Caco-2 (cell line): ENCODE results near the gene LTBP3. TPM values are rescaled to one million over a fixed set of nuclear protein-coding genes. Genes with fewer than 3 reads are reported as not detected.

Experiments used
- BruUV-seq: library from RNA; stranded (reverse); fragments of 400-500 nt; replicated peaks from 2 replicates; lab custom pipeline; 2021; lab: Mats Ljungman, UMichigan
- CTCF ChIA-PET: fragments of 300-600 bp; sonication (Branson Sonifier 250); formaldehyde crosslinking; loops from one replicate; lab custom pipeline; 2022; ENCODE audit warnings: antibody characterized with exemption; lab: Charles Lee
- POLR2A ChIA-PET: fragments of 300-600 bp; sonication (Branson Sonifier 250); formaldehyde crosslinking; loops from one replicate; lab custom pipeline; 2022; ENCODE audit warnings: antibody characterized with exemption; lab: Charles Lee
- DNase-seq, 2 experiments: peaks; one replicate each; pipeline versions ENCODE4 v3.0.0 to v3.0.0-alpha.2; 2020 to 2022
- H3K27me3 ChIP-seq: replicated peaks from 2 replicates; pipeline ENCODE4 v1.6.0; 2011; ENCODE audit warnings: low read length; ENCODE audit not compliant: control insufficient read depth, insufficient read depth
- H3K36me3 ChIP-seq: 2 replicates; pipeline ENCODE4 v1.5.1; 2011; ENCODE audit warnings: low read length; ENCODE audit not compliant: control insufficient read depth, insufficient read depth
- H3K4me1 ChIP-seq: fragments of 250-450 bp; sonication (Bioruptor Pico); 2 replicates; pipeline ENCODE4 v1.5.1; 2020; ENCODE audit warnings: mild to moderate bottlenecking
- H3K4me3 ChIP-seq: 2 replicates; pipeline ENCODE4 v1.5.1; 2011; ENCODE audit warnings: low read depth, mild to moderate bottlenecking, control low read depth, low read length
- H3K9me3 ChIP-seq: fragments of 250-450 bp; sonication (Bioruptor Pico); 2 replicates; pipeline ENCODE4 v1.5.1; 2020; ENCODE audit warnings: mild to moderate bottlenecking, moderate library complexity
- H3K27ac Mint-ChIP-seq: one replicate; pipeline ENCODE4 v1.8.0; 2022; ENCODE audit warnings: mixed read lengths; ENCODE audit not compliant: unreplicated experiment
- H3K27me3 Mint-ChIP-seq: one replicate; pipeline ENCODE4 v1.8.0; 2022; ENCODE audit warnings: mixed read lengths; ENCODE audit not compliant: insufficient read depth, unreplicated experiment
- H3K36me3 Mint-ChIP-seq: one replicate; pipeline ENCODE4 v1.8.0; 2022; ENCODE audit warnings: mild to moderate bottlenecking, mixed read lengths; ENCODE audit not compliant: insufficient read depth, unreplicated experiment
- H3K4me1 Mint-ChIP-seq: one replicate; pipeline ENCODE4 v1.8.0; 2022; ENCODE audit warnings: low read depth, mixed read lengths; ENCODE audit not compliant: unreplicated experiment
- H3K4me3 Mint-ChIP-seq: one replicate; pipeline ENCODE4 v1.8.0; 2022; ENCODE audit warnings: mild to moderate bottlenecking, moderate library complexity, mixed read lengths; ENCODE audit not compliant: unreplicated experiment
- H3K9me3 Mint-ChIP-seq: one replicate; pipeline ENCODE4 v1.8.0; 2022; ENCODE audit warnings: mixed read lengths; ENCODE audit not compliant: unreplicated experiment
- CTCF ChIP-seq, 2 experiments: fragments of 200-600 bp in 1 of 2; IDR thresholded peaks; 1 replicate in 1 of 2; 2 replicates in 1 of 2; pipeline versions ENCODE4 v1.5.1 to v1.8.0; 2011 to 2022; ENCODE audit warnings: antibody characterized with exemption in 1 of 2, control low read depth in 1 of 2, inconsistent platforms in 1 of 2, low read depth in 1 of 2, low read length in 1 of 2, mild to moderate bottlenecking in 1 of 2, moderate library complexity in 1 of 2; ENCODE audit not compliant: insufficient read depth in 1 of 2, severe bottlenecking in 1 of 2, unreplicated experiment in 1 of 2
- intact Hi-C: fragments of 100-400 bp; cut with micrococcal nuclease; formaldehyde crosslinking; loops from one replicate; pipeline ENCODE4 v1.10.0; 2022; ENCODE audit not compliant: unreplicated experiment
- total RNA-seq: library from RNA; stranded (reverse); gene quantifications from 2 replicates; pipeline ENCODE4 v1.2.3, GENCODE V29; 2022

LTBP3 gene
- total RNA-seq, 1 experiment from 2014 or later: 91.2 TPM

GRCh38 chr11:65545853-65546216 is 12.3 kb downstream of the LTBP3 start:
- Histone ChIP-seq H3K4me1 (peaks cover 24% of the 10 kb centered on the region), H3K36me3 (0 out of 2 replicates have a peak, but pooled peaks cover 2% of the 10 kb centered on the region), H3K27me3 (no peaks in the 10 kb centered on the region), H3K4me3 (peak overlapping the region; percentile 58), H3K9me3 (no peaks in the 10 kb centered on the region)
- H3K27ac Mint-ChIP-seq: no peak overlapping the region
- peaks cover 39% of the 10 kb centered on the region for H3K36me3 Mint-ChIP-seq
- H3K4me1 Mint-ChIP-seq: peaks cover 41% of the 10 kb centered on the region
- TF ChIP-seq CTCF (IDR thresholded peaks at IDR 0.05; ENCODE audit: insufficient read depth in 1 of 2, low read depth in 1 of 2, low read length in 1 of 2, severe bottlenecking in 1 of 2, unreplicated experiment in 1 of 2): no peak
- CTCF ChIA-PET: no interaction called here
- POLR2A ChIA-PET: interaction anchor here (0.6 kb wide), 1 partner anchor 56 kb away, joined by 3 read pairs; no protein-coding TSS in a partner anchor
- no peak for DNase-seq
- H3K4me3 Mint-ChIP-seq: peak overlapping the region; percentile 67
- H3K27me3 Mint-ChIP-seq: no peaks in the 10 kb centered on the region
- no peaks in the 10 kb centered on the region for H3K9me3 Mint-ChIP-seq
- TSS peak; percentile 55 for BruUV-seq
- intact Hi-C loops: loop anchor here (1.0 kb wide), 1 partner anchor 24 kb away; the partner anchor contains the start of gene ZNRD2

- POLR2A ChIA-PET: no interaction called here
- BruUV-seq: no TSS peak
- CTCF ChIA-PET: interaction anchor here (0.6 kb wide), 1 partner anchor 782 kb away, joined by 3 read pairs; no protein-coding TSS in a partner anchor
- no peak for TF ChIP-seq CTCF (IDR thresholded peaks at IDR 0.05; ENCODE audit: insufficient read depth in 1 of 2, low read depth in 1 of 2, low read length in 1 of 2, severe bottlenecking in 1 of 2, unreplicated experiment in 1 of 2)
- H3K4me1 Mint-ChIP-seq: peaks cover 39% of the 10 kb centered on the region
- no peak overlapping the region for H3K4me3 Mint-ChIP-seq
- H3K9me3 ChIP-seq: no peaks in the 10 kb centered on the region
- no peaks in the 10 kb centered on the region for H3K27me3 ChIP-seq
- no peak for DNase-seq
- H3K4me3 ChIP-seq: no peak overlapping the region
- intact Hi-C loops: no loop called here
- no peaks in the 10 kb centered on the region for H3K27me3 Mint-ChIP-seq
- H3K36me3 Mint-ChIP-seq: peaks cover 55% of the 10 kb centered on the region
- peaks cover 21% of the 10 kb centered on the region for H3K4me1 ChIP-seq
- H3K36me3 ChIP-seq: 0 out of 2 replicates have a peak, but pooled peaks cover 4% of the 10 kb centered on the region
- no peaks in the 10 kb centered on the region for H3K9me3 Mint-ChIP-seq
- no peak overlapping the region for H3K27ac Mint-ChIP-seq
Observed at GRCh38 chr11:65542738-65543390, 15.3 kb downstream of the LTBP3 start.

- Histone ChIP-seq H3K9me3 (no peaks in the 10 kb centered on the region), H3K4me1 (peaks cover 21% of the 10 kb centered on the region), H3K36me3 (0 out of 2 replicates have a peak, but pooled peaks cover 4% of the 10 kb centered on the region), H3K4me3 (no peak overlapping the region), H3K27me3 (no peaks in the 10 kb centered on the region)
- CTCF ChIA-PET: interaction anchor here (0.5 to 2.7 kb wide), 10 partner anchors 10 to 804 kb away, joined by 3 to 23 read pairs (median 3); partner anchors contain the start of genes FAM89B, SCYL1 and ZNRD2
- intact Hi-C loops: loop anchor here (1.0 to 2.0 kb wide), 2 partner anchors 11 to 29 kb away; partner anchors contain the start of gene ZNRD2
- peak; percentile 65 to 66 for DNase-seq
- TF ChIP-seq CTCF (IDR thresholded peaks at IDR 0.05; ENCODE audit: insufficient read depth in 1 of 2, low read depth in 1 of 2, low read length in 1 of 2, severe bottlenecking in 1 of 2, unreplicated experiment in 1 of 2): no peak
- peaks cover 65% of the 10 kb centered on the region for H3K36me3 Mint-ChIP-seq
- peaks cover 39% of the 10 kb centered on the region for H3K4me1 Mint-ChIP-seq
- H3K4me3 Mint-ChIP-seq: peak overlapping the region; percentile 63
- BruUV-seq: no TSS peak
- no peaks in the 10 kb centered on the region for H3K9me3 Mint-ChIP-seq
- peak overlapping the region; percentile 46 for H3K27ac Mint-ChIP-seq
- POLR2A ChIA-PET: no interaction called here
- no peaks in the 10 kb centered on the region for H3K27me3 Mint-ChIP-seq
Observed at GRCh38 chr11:65541093-65541982, 16.8 kb downstream of the LTBP3 start.
